Small intestine (tissue), 7 donors: Measurements from ENCODE around the gene OR5B17. TPM values are rescaled to one million over a fixed set of nuclear protein-coding genes. Genes with fewer than 3 reads are reported as not detected.

Source experiments
- DNase-seq, 2 donors: peaks; one replicate each; pipeline versions ENCODE4 v3.0.0 to v3.0.0-alpha.2; 2013
- FAIRE-seq: peaks from 2 replicates; lab custom pipeline; 2012; peaks lifted over from hg19 to GRCh38; lab: Jason Lieb, UNC
- H3K27ac ChIP-seq, 3 donors: one replicate each; pipeline ENCODE4 v1.5.1; 2013; ENCODE audit warnings: low read length in 2 of 3, mild to moderate bottlenecking in 2 of 3, control low read depth in 1 of 3, inconsistent platforms in 1 of 3, low read depth in 1 of 3, moderate library complexity in 1 of 3
- H3K27me3 ChIP-seq, 3 donors: one replicate each; pipeline ENCODE4 v1.6.1; 2013; ENCODE audit warnings: low read length in 3 of 3, inconsistent platforms in 1 of 3; ENCODE audit not compliant: control insufficient read depth in 3 of 3, insufficient read depth in 3 of 3
- H3K36me3 ChIP-seq, 3 donors: one replicate each; pipeline ENCODE4 v1.6.1; 2013; ENCODE audit warnings: low read length in 3 of 3, inconsistent platforms in 1 of 3, low read depth in 1 of 3, mild to moderate bottlenecking in 1 of 3, moderate library complexity in 1 of 3; ENCODE audit not compliant: control insufficient read depth in 3 of 3, insufficient read depth in 2 of 3
- H3K4me1 ChIP-seq, 3 donors: one replicate each; pipeline ENCODE4 v1.6.1; 2013; ENCODE audit warnings: low read length in 2 of 3, inconsistent platforms in 1 of 3, low read depth in 1 of 3, mild to moderate bottlenecking in 1 of 3, moderate library complexity in 1 of 3; ENCODE audit not compliant: control insufficient read depth in 3 of 3, insufficient read depth in 2 of 3
- H3K4me3 ChIP-seq, 3 donors: one replicate each; pipeline ENCODE4 v1.5.1; 2013; ENCODE audit warnings: low read length in 3 of 3, control low read depth in 1 of 3, inconsistent platforms in 1 of 3, low read depth in 1 of 3, mild to moderate bottlenecking in 1 of 3, moderate library complexity in 1 of 3
- H3K9me3 ChIP-seq, 2 donors: one replicate each; pipeline ENCODE4 v1.6.1; 2013; ENCODE audit warnings: low read depth in 1 of 2, low read length in 1 of 2; ENCODE audit not compliant: control insufficient read depth in 2 of 2, insufficient read depth in 1 of 2
- WGBS, 3 donors: extraction: QIAGEN DNeasy Blood & Tissue Kit; methylation state at CpG; one replicate each; pipeline ENCODE4 v1.1.7; 2013; 5-methylcytosine and 5-hydroxymethylcytosine counted together
- polyA plus RNA-seq, 4 donors: library from polyadenylated mRNA; stranded (reverse) in 3 of 4; unstranded in 1 of 4; fragments of 200-250 nt in 3 of 4; fragments of 120-200 nt in 1 of 4; gene quantifications; one replicate each; pipeline versions ENCODE4 v1.2.1 to v1.2.3, GENCODE V29; 2013
- donor health status: healthy with polysubstance abuse.
- donor health status: control.
- donor health status: control.
- donor health status: Bipolar disorder and iron deficiency.
- donor health status: healthy.

The OR5B17 gene
- polyA plus RNA-seq, 4 donors: not detected

DNA sequence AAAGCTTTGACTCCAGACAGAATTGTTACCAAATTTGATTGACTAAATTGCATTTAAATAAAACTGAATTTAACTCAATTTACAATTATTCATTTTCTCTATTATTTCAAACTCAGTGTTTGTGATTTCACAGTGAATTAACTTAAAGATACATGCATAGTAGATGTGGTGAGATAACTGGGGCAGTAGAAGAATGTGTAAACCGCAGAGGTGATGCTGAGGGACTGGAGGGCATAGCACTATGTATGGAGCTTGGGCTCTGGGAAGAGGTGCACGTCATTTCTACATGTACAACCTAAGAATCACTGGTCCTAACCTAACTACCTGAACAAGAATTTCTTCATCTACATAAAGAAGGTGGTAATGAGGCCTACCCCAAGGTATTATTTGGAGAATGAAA is 13.7 kb downstream of the OR5B17 start:
- Histone ChIP-seq H3K4me3 (no peak overlapping the region), H3K36me3 (no peaks in the 10 kb centered on the region), H3K4me1 (no peaks in the 10 kb centered on the region), H3K9me3 (no peaks in the 10 kb centered on the region), H3K27me3 (no peaks in the 10 kb centered on the region), H3K27ac (no peak overlapping the region)
- FAIRE-seq (no peak), DNase-seq (no peak)
- 38 to 47% (median 42%) methylated on average over 2 of the region's 2 CpGs for WGBS, 3 donors

DNA sequence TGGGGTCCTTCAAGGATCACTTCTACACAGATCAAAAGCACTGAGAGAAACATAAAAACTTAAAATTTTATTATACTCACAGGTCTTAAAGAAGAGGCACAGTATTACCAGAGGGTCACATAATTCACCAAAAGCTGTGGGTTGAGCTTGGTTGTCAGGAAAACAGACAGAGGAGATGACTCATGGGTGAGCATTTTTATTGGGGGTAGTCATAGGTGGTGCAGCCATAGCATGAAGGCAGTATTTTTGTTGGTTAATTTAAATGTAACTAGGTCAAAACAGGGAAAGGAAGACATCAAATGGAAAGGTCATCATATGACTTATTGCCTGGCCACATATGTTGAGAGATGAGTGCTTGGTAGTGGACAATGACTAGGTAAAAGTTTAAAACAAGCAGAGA is 24.2 kb downstream of the OR5B17 start:
- FAIRE-seq (no peak), DNase-seq (no peak)
- H3K36me3 ChIP-seq: no peaks in the 10 kb centered on the region
- no peak overlapping the region for H3K4me3 ChIP-seq
- H3K27ac ChIP-seq: no peak overlapping the region
- H3K4me1 ChIP-seq: no peaks in the 10 kb centered on the region
- H3K27me3 ChIP-seq: no peaks in the 10 kb centered on the region
- peaks cover 0 to 2% of the 10 kb centered on the region in 2 donors for H3K9me3 ChIP-seq

DNA sequence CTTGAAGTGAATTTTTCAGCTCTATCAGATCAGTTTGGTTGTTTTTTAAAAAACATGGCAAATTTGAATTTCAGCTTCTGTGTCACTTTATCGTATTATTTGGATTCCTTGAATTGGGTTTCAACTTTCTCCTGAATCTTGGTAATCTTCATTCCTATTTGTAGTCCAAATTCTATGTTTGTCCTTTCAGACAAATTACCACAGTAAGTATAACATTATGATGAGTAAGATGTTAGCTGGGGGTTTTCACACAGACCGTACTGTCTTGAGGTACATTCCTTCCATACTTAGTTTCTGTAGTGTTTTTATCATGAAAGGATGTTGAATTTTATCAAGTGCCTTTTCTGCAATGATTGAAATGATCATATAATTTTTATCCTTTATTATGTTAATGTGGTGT is 28.0 kb downstream of the OR5B17 start:
- no peaks in the 10 kb centered on the region for H3K27me3 ChIP-seq
- no peaks in the 10 kb centered on the region for H3K4me1 ChIP-seq
- H3K27ac ChIP-seq: no peak overlapping the region
- H3K36me3 ChIP-seq: no peaks in the 10 kb centered on the region
- 80 to 91% (median 88%) methylated on average over 2 of the region's 2 CpGs for WGBS, 3 donors
- peaks cover 0 to 2% of the 10 kb centered on the region in 2 donors for H3K9me3 ChIP-seq
- DNase-seq: no peak
- no peak for FAIRE-seq
- H3K4me3 ChIP-seq: no peak overlapping the region

DNA sequence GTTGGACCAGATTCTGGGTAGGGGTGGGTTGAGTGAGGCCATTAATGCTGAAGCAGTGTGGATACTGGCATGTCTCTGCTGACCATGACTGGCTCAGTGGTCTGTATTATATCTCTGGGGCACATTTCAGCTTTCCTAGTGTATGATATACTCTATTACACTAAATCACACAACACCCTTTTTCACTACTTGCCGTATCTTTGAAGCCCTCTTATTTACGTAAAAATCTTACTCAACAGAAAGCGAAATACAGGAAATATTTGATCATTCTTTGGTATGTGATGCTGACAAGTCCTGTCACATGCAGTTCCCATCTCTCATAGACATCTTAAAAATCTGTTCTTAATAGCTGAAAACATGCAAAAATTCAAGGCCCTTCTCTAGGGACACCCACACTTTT is 40.3 kb downstream of the OR5B17 start:
- Histone ChIP-seq H3K4me3 (no peak overlapping the region), H3K27ac (no peak overlapping the region), H3K4me1 (no peaks in the 10 kb centered on the region), H3K27me3 (no peaks in the 10 kb centered on the region), H3K9me3 (no peaks in the 10 kb centered on the region), H3K36me3 (no peaks in the 10 kb centered on the region)
- DNase-seq (no peak), FAIRE-seq (no peak)
- WGBS, 3 donors: 47 to 57% (median 55%) methylated on average over 3 of the region's 3 CpGs

DNA sequence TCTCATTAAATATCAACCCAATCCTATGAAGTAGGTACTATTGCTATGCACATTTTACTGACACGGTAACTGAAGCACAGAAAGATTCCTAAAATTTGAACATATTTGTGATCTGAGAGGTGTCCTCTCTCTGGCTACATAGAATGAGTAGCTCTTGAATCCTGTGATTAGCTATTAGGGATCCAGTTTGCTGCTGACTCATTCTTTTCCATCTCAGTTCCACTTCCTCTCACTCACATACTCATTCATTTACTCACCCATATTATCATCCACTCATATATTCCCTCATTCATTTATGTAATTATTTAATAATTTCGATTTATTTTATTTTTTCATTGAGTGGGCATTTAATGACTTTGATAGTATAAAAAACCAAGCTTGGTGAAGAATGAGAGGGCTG is 42.7 kb downstream of the OR5B17 start:
- Histone ChIP-seq H3K4me3 (no peak overlapping the region), H3K27ac (no peak overlapping the region), H3K27me3 (peaks cover 0 to 2% (median 0%) of the 10 kb centered on the region in 3 donors), H3K9me3 (peaks cover 0 to 6% of the 10 kb centered on the region in 2 donors), H3K36me3 (no peaks in the 10 kb centered on the region), H3K4me1 (no peaks in the 10 kb centered on the region)
- FAIRE-seq (no peak), DNase-seq (no peak)
- WGBS, 3 donors: 67 to 78% (median 72%) methylated on average over 2 of the region's 2 CpGs

Other genes starting within 250 kb of the OR5B17 start
- not detected for gene OR9I1, start 233.5 kb downstream of the OR5B17 start, polyA plus RNA-seq
- not detected for gene OR9Q2, start 170.0 kb downstream of the OR5B17 start, polyA plus RNA-seq
- not detected for gene OR1S2, start 154.9 kb downstream of the OR5B17 start, polyA plus RNA-seq
- gene OR1S1, start 146.3 kb downstream of the OR5B17 start, polyA plus RNA-seq: not detected
- under 1 TPM in 1 of 4 donors, not detected in 3; 0.04 TPM for gene OR10Q1, start 130.2 kb downstream of the OR5B17 start, polyA plus RNA-seq
- gene OR10W1, start 90.8 kb downstream of the OR5B17 start, polyA plus RNA-seq: not detected
- not detected for gene OR5B3, start 47.8 kb upstream of the OR5B17 start, polyA plus RNA-seq
- gene OR5B2, start 69.1 kb upstream of the OR5B17 start, polyA plus RNA-seq: not detected
- gene OR5B12, start 83.2 kb upstream of the OR5B17 start, polyA plus RNA-seq: not detected
- not detected for gene OR5B21, start 149.0 kb upstream of the OR5B17 start, polyA plus RNA-seq
- 10 to 100 TPM in 2 of 4 donors, 1 to 10 TPM in 2; 5.3 to 14.0 (median 8.6) TPM for gene LPXN, start 216.8 kb upstream of the OR5B17 start, polyA plus RNA-seq
- 10 to 100 TPM; 24.8 to 51.2 (median 27.9) TPM for gene ZFP91, start 220.0 kb upstream of the OR5B17 start, polyA plus RNA-seq